Hepatocyte (in vitro differentiated cells): Measurements from ENCODE around the gene PIAS1.

ENCODE experiments used
- CTCF ChIP-seq: fragments of 200-600 bp; sonication (generic); IDR thresholded peaks from 2 replicates; pipeline ENCODE4 v1.5.1; 2016; ENCODE audit warnings: antibody characterized with exemption, mild to moderate bottlenecking; ENCODE audit not compliant: poor library complexity
- EZH2 ChIP-seq: fragments of 200-600 bp; sonication (generic); IDR thresholded peaks from 2 replicates; pipeline ENCODE4 v1.6.1; 2016; ENCODE audit warnings: antibody characterized with exemption, mild to moderate bottlenecking, borderline replicate concordance

GRCh38 chr15:68154923-68155559 lies 100.9 kb downstream of the PIAS1 start:
- no peak for TF ChIP-seq EZH2
- peak; percentile 91 for TF ChIP-seq CTCF
